Transverse colon (tissue), 4 donors: ENCODE measurements around the gene CACNA1B. TPM values are rescaled to one million over a fixed set of nuclear protein-coding genes. Genes with fewer than 3 reads are reported as not detected.

Experiments used
- DNase-seq: peaks from one replicate; pipeline ENCODE4 v3.0.0-alpha.2; 2019
- H3K27ac ChIP-seq, 4 donors: fragments of 200-600 bp; sonication (generic); 2 replicates each; pipeline ENCODE4 v1.5.1; 2016 to 2018; ENCODE audit warnings: inconsistent platforms in 4 of 4
- H3K27me3 ChIP-seq: fragments of 200-600 bp; sonication (generic); 2 replicates; pipeline ENCODE4 v1.5.1; 2017; ENCODE audit warnings: inconsistent platforms
- H3K36me3 ChIP-seq, 4 donors: fragments of 200-600 bp; sonication (generic); 2 replicates each; pipeline ENCODE4 v1.5.1; 2017 to 2019; ENCODE audit warnings: inconsistent platforms in 4 of 4
- H3K4me1 ChIP-seq, 4 donors: fragments of 200-600 bp; sonication (generic); 2 replicates each; pipeline ENCODE4 v1.5.1; 2017 to 2020; ENCODE audit warnings: inconsistent platforms in 4 of 4
- H3K4me3 ChIP-seq, 4 donors: fragments of 200-600 bp; sonication (generic); 1 replicate in 1 of 4; 2 replicates in 3 of 4; pipeline versions ENCODE4 v1.5.1 to v1.6.1; 2017 to 2019; ENCODE audit warnings: inconsistent platforms in 4 of 4
- H3K9me3 ChIP-seq, 2 donors: fragments of 200-600 bp; sonication (generic); 2 replicates each; pipeline ENCODE4 v1.5.1; 2017 to 2019; ENCODE audit warnings: inconsistent platforms in 2 of 2
- CTCF ChIP-seq, 5 experiments: fragments of 200-600 bp in 3 of 5; fragments of 450-650 bp in 2 of 5; sonication (generic) in 3 of 5; IDR thresholded peaks; 1 replicate in 2 of 5; 2 replicates in 3 of 5; pipeline ENCODE4 v1.5.1; 2016 to 2017; ENCODE audit warnings: antibody characterized with exemption in 5 of 5, inconsistent platforms in 3 of 5, mild to moderate bottlenecking in 2 of 5, moderate library complexity in 1 of 5
- EP300 ChIP-seq: sonication (generic); formaldehyde crosslinking; IDR thresholded peaks from one replicate; pipeline ENCODE4 v1.6.1; 2017; ENCODE audit warnings: antibody characterized with exemption, low read depth
- POLR2A ChIP-seq: fragments of 450-650 bp; IDR thresholded peaks from one replicate; pipeline ENCODE4 v1.6.1; 2016; ENCODE audit warnings: antibody characterized with exemption, mild to moderate bottlenecking, moderate library complexity
- POLR2AphosphoS5 ChIP-seq, 3 donors: sonication (generic); formaldehyde crosslinking; IDR thresholded peaks; one replicate each; pipeline ENCODE4 v1.6.1; 2016; ENCODE audit warnings: antibody characterized with exemption in 3 of 3
- WGBS, 2 donors: methylation state at CpG; one replicate each; pipeline ENCODE4 v1.1.5; 2018; ENCODE audit warnings: low coverage in 1 of 2; 5-methylcytosine and 5-hydroxymethylcytosine counted together
- in situ Hi-C, 4 donors: fragments of 200-750 bp; cut with MboI; loops; one replicate each; pipeline versions ENCODE4 v1.15.0 to v1.15.1; 2017; ENCODE audit warnings: low sequenced_read_pairs in 3 of 4, low pct_ligation_motif_present in 1 of 4, low pct_unique_long_range_greater_than_20kb in 1 of 4
- intact Hi-C: fragments of 100-400 bp; cut with DNase I; formaldehyde crosslinking; loops from one replicate; pipeline ENCODE4 v1.15.1; 2023; ENCODE audit warnings: low total_unique reads
- total RNA-seq, 4 donors: library from RNA; depleted of rRNA; stranded (reverse); fragments of >200 nt; gene quantifications; one replicate each; pipeline ENCODE4 v1.1.0, GENCODE V29; 2016

The CACNA1B gene
- total RNA-seq, 4 donors from 2014 or later, result 0.27 to 0.40 (median 0.35) TPM

DNA sequence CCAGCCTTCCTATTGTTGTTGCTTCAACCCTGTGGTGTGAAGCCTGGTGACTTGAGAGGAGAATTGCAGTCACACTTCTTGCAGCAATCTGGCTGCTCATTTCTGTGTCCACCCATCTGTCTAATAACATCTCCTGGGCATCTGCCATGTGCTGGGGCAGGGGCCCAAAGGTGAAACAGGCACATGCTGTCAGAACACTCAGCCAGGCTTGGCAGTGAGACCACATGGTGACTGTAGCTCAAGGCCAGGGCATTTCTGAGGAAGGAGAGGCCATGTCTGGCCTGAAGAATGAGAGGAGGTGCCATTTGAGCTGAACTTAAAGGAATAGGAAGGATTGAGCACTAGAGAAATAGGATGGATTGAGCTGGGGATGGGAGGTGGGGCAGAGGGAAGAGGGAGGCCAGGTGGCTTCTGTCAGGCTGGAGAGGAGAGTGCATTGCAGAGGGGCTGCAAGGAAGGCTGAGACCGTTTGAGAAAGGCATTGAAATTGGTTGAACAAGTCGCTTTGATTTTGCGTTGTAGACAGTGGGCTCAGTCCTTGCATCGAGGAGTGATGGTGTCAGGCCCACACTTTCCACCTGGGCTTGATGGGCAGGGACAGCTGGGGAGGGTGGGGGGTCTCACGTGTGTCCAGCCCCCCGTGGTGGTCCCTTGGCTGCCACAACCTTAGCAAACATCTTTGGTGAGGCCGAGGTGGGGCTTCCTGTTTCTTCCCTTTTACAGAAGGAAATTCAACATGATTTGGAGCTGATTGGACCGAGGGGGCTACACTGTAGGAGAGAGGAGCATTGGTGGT lies 222.4 kb downstream of the CACNA1B start:
- Histone ChIP-seq H3K27ac (no peak overlapping the region), H3K27me3 (no peaks in the 10 kb centered on the region), H3K9me3 (no peaks in the 10 kb centered on the region), H3K36me3 (no peaks in the 10 kb centered on the region), H3K4me1 (no peaks in the 10 kb centered on the region), H3K4me3 (no peak overlapping the region)
- in situ Hi-C loops, result no loop called here
- no peak for DNase-seq
- WGBS, 2 donors, result 63 to 74% methylated on average over 3 to 8 of the region's 8 CpGs
- TF ChIP-seq CTCF (IDR thresholded peaks at IDR 0.05) (no peak), EP300 (no peak), POLR2A (no peak), POLR2AphosphoS5 (IDR thresholded peaks at IDR 0.05) (no peak)
- intact Hi-C loops, result no loop called here

DNA sequence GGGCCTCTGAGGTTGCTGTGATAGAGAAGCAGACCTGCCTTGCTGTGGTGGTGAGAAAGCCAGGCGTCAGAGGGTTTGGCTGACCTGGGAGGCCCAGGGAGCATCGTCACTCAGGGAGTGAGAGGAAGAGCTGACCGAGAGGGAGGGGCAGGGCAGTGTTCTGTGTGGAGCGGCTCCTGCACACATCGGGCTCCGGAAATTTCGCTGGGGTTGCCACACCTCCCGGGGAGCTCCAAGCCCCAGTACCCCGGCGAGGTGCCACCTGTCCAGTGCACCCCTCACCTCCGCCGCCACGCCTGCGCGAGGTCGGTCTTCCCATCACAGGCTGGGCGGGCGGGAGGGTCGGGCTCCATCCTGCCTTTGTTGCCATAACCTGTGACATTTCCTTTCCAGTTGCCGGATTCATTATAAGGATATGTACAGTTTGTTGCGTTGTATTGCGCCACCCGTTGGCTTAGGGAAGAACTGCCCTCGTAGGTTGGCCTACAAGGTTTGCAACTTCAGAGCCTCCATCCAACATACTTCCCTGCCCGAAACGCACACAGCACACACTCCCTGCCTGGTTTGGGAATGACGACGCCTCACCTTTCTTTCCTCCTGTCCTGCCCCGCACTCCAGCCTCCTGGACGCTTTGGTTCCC lies 223.2 kb downstream of the CACNA1B start:
- no peak overlapping the region for H3K4me3 ChIP-seq
- no peaks in the 10 kb centered on the region for H3K36me3 ChIP-seq
- intact Hi-C loops (no loop called here), in situ Hi-C loops (no loop called here)
- no peaks in the 10 kb centered on the region for H3K27me3 ChIP-seq
- DNase-seq, result no peak
- H3K4me1 ChIP-seq, result no peaks in the 10 kb centered on the region
- 84 to 89% methylated on average over 5 to 30 of the region's 30 CpGs for WGBS, 2 donors
- H3K9me3 ChIP-seq, result no peaks in the 10 kb centered on the region
- no peak overlapping the region for H3K27ac ChIP-seq
- TF ChIP-seq EP300 (no peak), POLR2A (no peak), POLR2AphosphoS5 (IDR thresholded peaks at IDR 0.05) (no peak), CTCF (IDR thresholded peaks at IDR 0.05) (no peak)

DNA sequence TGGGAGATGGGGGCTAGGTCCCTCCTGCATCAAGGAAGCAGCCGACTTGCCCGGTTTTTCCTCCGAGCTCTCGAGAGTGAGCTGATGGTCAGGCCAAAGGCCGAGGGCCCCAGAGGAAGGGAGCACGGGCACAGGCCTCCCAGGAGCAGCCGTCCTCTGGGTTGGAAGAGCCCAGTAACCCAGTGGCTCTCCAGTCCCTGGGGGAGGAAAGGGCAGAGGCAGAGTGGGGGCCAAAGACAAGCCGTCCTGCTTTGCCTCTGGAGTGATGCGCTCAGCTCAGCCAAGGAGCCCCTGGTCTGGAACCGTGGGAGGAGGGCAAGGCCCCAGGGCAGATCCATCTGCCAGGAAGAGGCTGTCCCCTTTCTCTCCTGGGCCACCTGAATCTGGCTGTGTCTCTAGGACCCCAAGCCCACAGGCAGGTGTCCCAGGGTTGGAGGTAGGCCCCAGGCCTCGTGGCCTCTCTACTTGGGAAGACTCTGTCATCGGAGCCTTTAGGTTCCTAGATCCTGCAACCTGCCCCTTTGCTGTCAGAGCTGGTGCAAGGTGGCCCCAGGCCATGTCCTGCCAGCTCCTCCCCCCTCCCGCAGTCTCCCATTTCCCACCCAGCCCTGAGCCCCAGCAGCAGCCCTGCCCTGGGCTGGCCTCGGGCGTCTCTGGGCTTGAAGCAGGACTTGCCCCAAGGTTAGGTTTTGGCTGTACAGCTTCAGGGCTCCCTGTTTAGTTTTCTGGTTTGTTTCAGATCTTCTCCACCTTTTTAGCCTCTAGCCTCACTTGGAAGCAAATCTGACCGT lies 224.1 kb downstream of the CACNA1B start:
- no peaks in the 10 kb centered on the region for H3K36me3 ChIP-seq
- H3K27me3 ChIP-seq, result no peaks in the 10 kb centered on the region
- in situ Hi-C loops, result no loop called here
- H3K4me1 ChIP-seq, result no peaks in the 10 kb centered on the region
- DNase-seq, result no peak
- no peaks in the 10 kb centered on the region for H3K9me3 ChIP-seq
- intact Hi-C loops, result no loop called here
- no peak overlapping the region for H3K4me3 ChIP-seq
- no peak for TF ChIP-seq POLR2A
- no peak for TF ChIP-seq EP300
- no peak for TF ChIP-seq POLR2AphosphoS5 (IDR thresholded peaks at IDR 0.05)
- TF ChIP-seq CTCF (IDR thresholded peaks at IDR 0.05), result no peak
- H3K27ac ChIP-seq, result no peak overlapping the region
- WGBS, 2 donors, result 85% methylated on average over 16 of the region's 16 CpGs; no CpG with 5 or more reads in 1 of the 2 donors
